Measurements from ENCODE around the gene HNRNPAB.

The HNRNPAB gene

DNA sequence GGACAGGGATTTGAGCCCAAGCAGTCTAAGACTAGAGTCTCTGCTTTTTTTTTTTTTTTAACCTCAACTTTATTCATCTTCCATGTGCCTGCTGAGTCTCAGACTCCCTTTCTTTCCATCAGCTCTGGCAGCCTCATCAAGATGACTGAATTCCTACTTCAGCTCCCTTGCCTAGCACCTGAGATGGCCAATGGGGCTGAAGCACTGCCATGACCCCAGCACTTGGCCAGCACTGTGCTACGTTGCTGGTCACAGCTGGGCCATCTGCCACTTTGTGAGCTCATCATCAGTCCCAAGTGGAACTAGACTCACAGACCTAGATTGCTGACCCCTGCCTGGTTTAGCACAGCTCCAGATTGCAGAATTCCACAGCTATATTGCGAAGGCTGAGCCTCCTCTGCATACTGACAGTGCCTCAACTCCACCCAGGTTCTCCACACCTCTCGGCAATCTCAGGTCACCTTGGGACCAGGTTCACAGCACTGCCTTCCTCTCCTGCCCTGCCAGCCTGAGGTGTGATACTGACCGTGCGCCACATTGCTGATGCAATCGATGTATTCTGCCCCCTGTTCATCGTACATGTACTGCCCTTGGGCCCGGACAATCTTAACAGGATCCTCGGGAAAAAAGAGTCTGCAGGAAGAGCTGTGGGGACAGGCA lies 26.7 kb downstream of the HNRNPAB start:
- Histone ChIP-seq H2BK120ac (ENCODE audit: low read depth, low read length) (no peak overlapping the region), H3K4me3 (ENCODE audit: low read length) (no peak overlapping the region), H3K27ac (ENCODE audit: low read depth, low read length) (no peak overlapping the region), H2BK15ac (replicated peaks; ENCODE audit: low read depth) (no peak overlapping the region), H3K79me2 (ENCODE audit: control insufficient read depth, insufficient read depth, low read length) (peaks cover 13% of the 10 kb centered on the region), H3K9ac (ENCODE audit: low read length) (peak overlapping the region; percentile 99), H3K36me3 (ENCODE audit: control insufficient read depth, insufficient read depth, low read length) (peaks cover 17% of the 10 kb centered on the region), H3K56ac (ENCODE audit: low read length) (peak overlapping the region; percentile 96), H3K23ac (ENCODE audit: low read length) (no peak overlapping the region), H2BK5ac (ENCODE audit: low read length) (no peak overlapping the region), H3K4me2 (ENCODE audit: low read length) (peak overlapping the region; percentile 81), H3K18ac (ENCODE audit: low read length) (no peak overlapping the region), H4K8ac (ENCODE audit: low read depth, low read length) (no peak overlapping the region), H3K4ac (ENCODE audit: low read depth, low read length) (no peak overlapping the region), H3K27me3 (ENCODE audit: insufficient read depth, low read length, poor library complexity) (no peaks in the 10 kb centered on the region), H3K4me1 (ENCODE audit: control insufficient read depth, low read depth, low read length) (peaks cover 2% of the 10 kb centered on the region), H3K79me1 (ENCODE audit: low read length) (peaks cover 17% of the 10 kb centered on the region), H2AK5ac (ENCODE audit: low read length) (no peak overlapping the region), H4K5ac (ENCODE audit: low read length) (no peak overlapping the region)
- DNase-seq: no peak
- WGBS (ENCODE audit: extremely low coverage, insufficient coverage, low lambda C conversion rate): no CpG with 5 or more reads among the region's 9 CpGs

DNA sequence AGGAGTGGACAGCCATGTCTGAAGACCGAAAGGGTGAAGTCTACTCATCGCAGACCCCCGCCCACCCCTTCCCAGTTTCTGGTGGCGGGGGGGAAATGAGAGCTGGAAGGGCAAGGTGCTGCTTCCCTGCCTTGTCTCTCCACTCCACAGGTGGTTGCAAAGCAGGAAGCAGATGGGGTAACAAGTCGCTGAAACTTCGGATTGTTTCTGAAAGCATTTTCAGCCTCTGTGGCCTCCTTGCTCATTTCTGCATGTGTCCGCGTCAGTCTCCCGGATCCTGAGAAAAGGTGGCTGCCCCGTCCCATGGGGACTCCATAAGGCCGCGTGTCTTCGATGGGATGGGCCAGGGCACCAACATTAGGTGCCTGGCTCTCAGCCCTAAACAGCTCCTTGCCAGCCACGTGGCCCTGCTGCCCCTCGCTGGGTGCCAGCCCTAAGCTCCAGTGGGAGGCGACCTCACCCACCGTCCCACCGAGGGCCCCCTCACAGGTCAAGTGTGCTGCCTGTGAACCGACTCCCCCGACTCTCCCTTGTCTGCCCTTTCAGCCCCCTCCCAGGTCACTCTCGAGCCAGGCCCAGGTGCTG lies 27.3 kb downstream of the HNRNPAB start:
- Histone ChIP-seq H3K4me1 (ENCODE audit: control insufficient read depth, low read depth, low read length) (peaks cover 2% of the 10 kb centered on the region), H3K18ac (ENCODE audit: low read length) (peak overlapping the region; percentile 91), H3K79me2 (ENCODE audit: control insufficient read depth, insufficient read depth, low read length) (peaks cover 13% of the 10 kb centered on the region), H3K4me2 (ENCODE audit: low read length) (peak overlapping the region; percentile 81), H3K36me3 (ENCODE audit: control insufficient read depth, insufficient read depth, low read length) (peaks cover 17% of the 10 kb centered on the region), H2AK5ac (ENCODE audit: low read length) (no peak overlapping the region), H3K4me3 (ENCODE audit: low read length) (peak overlapping the region; percentile 88), H3K27ac (ENCODE audit: low read depth, low read length) (no peak overlapping the region), H4K8ac (ENCODE audit: low read depth, low read length) (no peak overlapping the region), H3K79me1 (ENCODE audit: low read length) (peaks cover 17% of the 10 kb centered on the region), H3K56ac (ENCODE audit: low read length) (peak overlapping the region; percentile 96), H3K23ac (ENCODE audit: low read length) (peak overlapping the region; percentile 97), H3K4ac (ENCODE audit: low read depth, low read length) (peak overlapping the region; percentile 95), H2BK15ac (replicated peaks; ENCODE audit: low read depth) (no peak overlapping the region), H2BK120ac (ENCODE audit: low read depth, low read length) (no peak overlapping the region), H2BK5ac (ENCODE audit: low read length) (no peak overlapping the region), H4K5ac (ENCODE audit: low read length) (no peak overlapping the region), H3K27me3 (ENCODE audit: insufficient read depth, low read length, poor library complexity) (no peaks in the 10 kb centered on the region), H3K9ac (ENCODE audit: low read length) (peak overlapping the region; percentile 99)
- DNase-seq: no peak
- WGBS (ENCODE audit: extremely low coverage, insufficient coverage, low lambda C conversion rate): no CpG with 5 or more reads among the region's 21 CpGs

DNA sequence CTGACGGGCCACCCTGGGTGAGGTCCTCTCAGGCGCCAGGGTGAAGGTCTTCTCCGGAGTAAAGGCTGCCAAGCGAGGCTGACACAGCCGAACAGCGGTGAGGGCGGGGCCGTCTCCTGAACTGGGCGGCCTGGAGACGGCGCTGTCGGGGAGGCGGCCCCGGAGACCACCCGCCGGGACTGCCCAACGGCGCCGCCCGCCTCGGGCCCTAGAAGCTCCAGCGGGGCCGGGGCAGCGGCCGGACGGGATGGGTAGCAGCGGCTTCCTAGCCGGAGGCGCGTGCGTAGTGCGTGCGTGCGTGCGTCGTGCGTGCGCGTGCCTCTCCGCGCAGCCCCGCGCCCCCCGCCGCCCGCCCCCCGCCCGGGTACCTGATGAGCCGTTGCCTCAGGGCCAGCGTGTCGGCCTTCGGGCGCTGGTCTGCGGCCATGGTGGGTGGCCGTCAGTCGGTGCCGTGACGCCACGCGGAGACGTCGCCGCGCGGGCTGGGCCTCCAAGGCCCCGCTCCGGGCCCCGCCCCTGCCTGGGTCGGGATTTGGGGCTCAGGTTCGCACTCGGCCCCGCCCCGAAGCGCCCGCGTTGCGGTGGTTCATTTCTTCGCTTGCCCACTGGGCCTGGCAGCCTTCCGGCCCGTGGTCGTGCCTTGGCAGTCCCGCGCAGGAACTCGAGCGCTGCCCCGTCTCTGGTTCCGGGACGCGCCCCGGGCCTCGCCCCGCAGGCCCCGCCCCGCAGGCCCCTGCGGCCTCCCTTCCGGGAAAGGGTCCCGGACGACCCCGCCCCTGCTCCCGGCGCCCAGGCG lies 28.0 kb downstream of the HNRNPAB start, which contains the start of gene PHYKPL:
Gene PHYKPL (minus strand): TSS at position 679 of the 796 bp plus-strand sequence. CDS start 252 bp downstream, at position 427.
- Histone ChIP-seq H3K4me2 (ENCODE audit: low read length) (peak within 1 kb of the TSS; percentile 81), H3K79me1 (ENCODE audit: low read length) (peaks cover 17% of the 10 kb centered on the region), H3K4me3 (ENCODE audit: low read length) (peak within 1 kb of the TSS; percentile 88), H3K27ac (ENCODE audit: low read depth, low read length) (peak within 1 kb of the TSS; percentile 34), H2BK15ac (replicated peaks; ENCODE audit: low read depth) (no peak within 1 kb of the TSS), H3K9ac (ENCODE audit: low read length) (peak within 1 kb of the TSS; percentile 99), H3K18ac (ENCODE audit: low read length) (peak within 1 kb of the TSS; percentile 91), H3K4me1 (ENCODE audit: control insufficient read depth, low read depth, low read length) (peaks cover 2% of the 10 kb centered on the region), H3K27me3 (ENCODE audit: insufficient read depth, low read length, poor library complexity) (no peaks in the 10 kb centered on the region), H3K56ac (ENCODE audit: low read length) (peak within 1 kb of the TSS; percentile 96), H4K8ac (ENCODE audit: low read depth, low read length) (no peak within 1 kb of the TSS), H3K4ac (ENCODE audit: low read depth, low read length) (peak within 1 kb of the TSS; percentile 95), H3K36me3 (ENCODE audit: control insufficient read depth, insufficient read depth, low read length) (peaks cover 16% of the 10 kb centered on the region), H2AK5ac (ENCODE audit: low read length) (peak within 1 kb of the TSS; percentile 32), H4K5ac (ENCODE audit: low read length) (peak within 1 kb of the TSS; percentile 85), H3K23ac (ENCODE audit: low read length) (peak within 1 kb of the TSS; percentile 97), H2BK120ac (ENCODE audit: low read depth, low read length) (peak within 1 kb of the TSS; percentile 17), H2BK5ac (ENCODE audit: low read length) (peak within 1 kb of the TSS; percentile 20), H3K79me2 (ENCODE audit: control insufficient read depth, insufficient read depth, low read length) (peaks cover 13% of the 10 kb centered on the region)
- DNase-seq: peak; percentile 72
- WGBS (ENCODE audit: extremely low coverage, insufficient coverage, low lambda C conversion rate): no CpG with 5 or more reads among the region's 102 CpGs

DNA sequence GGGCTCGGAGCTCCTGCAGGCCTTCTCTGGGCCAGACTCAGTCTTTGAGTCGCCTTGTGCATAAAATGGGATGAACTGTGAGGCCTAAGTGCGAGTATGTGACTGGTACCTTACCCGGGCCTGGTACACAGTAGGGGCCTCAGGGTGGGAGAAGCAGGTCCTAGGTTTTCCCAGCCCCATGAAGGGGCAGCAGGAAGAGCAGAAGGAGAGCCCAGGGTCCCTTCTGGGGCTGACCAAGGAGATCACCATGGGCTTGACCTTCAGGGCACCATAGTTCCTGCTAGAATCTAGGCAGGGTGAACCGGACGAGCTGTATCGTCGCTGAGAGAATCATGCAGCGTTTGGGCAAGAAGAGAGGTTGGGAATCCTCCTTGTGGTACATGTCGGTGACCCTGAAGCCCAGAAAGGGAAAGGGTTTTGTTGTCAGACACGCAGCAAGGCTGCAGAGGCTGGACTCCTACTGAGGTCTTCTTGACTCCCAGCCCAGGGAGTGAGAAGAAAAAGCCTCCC lies 28.6 kb downstream of the HNRNPAB start:
- Histone ChIP-seq H2BK15ac (replicated peaks; ENCODE audit: low read depth) (no peak overlapping the region), H3K18ac (ENCODE audit: low read length) (peak overlapping the region; percentile 10), H3K4me3 (ENCODE audit: low read length) (no peak overlapping the region), H3K79me1 (ENCODE audit: low read length) (peaks cover 17% of the 10 kb centered on the region), H3K4me1 (ENCODE audit: control insufficient read depth, low read depth, low read length) (peaks cover 2% of the 10 kb centered on the region), H4K5ac (ENCODE audit: low read length) (peak overlapping the region; percentile 85), H2AK5ac (ENCODE audit: low read length) (peak overlapping the region; percentile 32), H3K56ac (ENCODE audit: low read length) (peak overlapping the region; percentile 82), H3K9ac (ENCODE audit: low read length) (peak overlapping the region; percentile 70), H3K27ac (ENCODE audit: low read depth, low read length) (no peak overlapping the region), H2BK5ac (ENCODE audit: low read length) (peak overlapping the region; percentile 2), H3K36me3 (ENCODE audit: control insufficient read depth, insufficient read depth, low read length) (peaks cover 10% of the 10 kb centered on the region), H3K23ac (ENCODE audit: low read length) (no peak overlapping the region), H2BK120ac (ENCODE audit: low read depth, low read length) (no peak overlapping the region), H3K4me2 (ENCODE audit: low read length) (peak overlapping the region; percentile 35), H3K4ac (ENCODE audit: low read depth, low read length) (no peak overlapping the region), H3K79me2 (ENCODE audit: control insufficient read depth, insufficient read depth, low read length) (peaks cover 13% of the 10 kb centered on the region), H4K8ac (ENCODE audit: low read depth, low read length) (no peak overlapping the region), H3K27me3 (ENCODE audit: insufficient read depth, low read length, poor library complexity) (no peaks in the 10 kb centered on the region)
- no CpG with 5 or more reads among the region's 11 CpGs for WGBS (ENCODE audit: extremely low coverage, insufficient coverage, low lambda C conversion rate)
- no peak for DNase-seq

DNA sequence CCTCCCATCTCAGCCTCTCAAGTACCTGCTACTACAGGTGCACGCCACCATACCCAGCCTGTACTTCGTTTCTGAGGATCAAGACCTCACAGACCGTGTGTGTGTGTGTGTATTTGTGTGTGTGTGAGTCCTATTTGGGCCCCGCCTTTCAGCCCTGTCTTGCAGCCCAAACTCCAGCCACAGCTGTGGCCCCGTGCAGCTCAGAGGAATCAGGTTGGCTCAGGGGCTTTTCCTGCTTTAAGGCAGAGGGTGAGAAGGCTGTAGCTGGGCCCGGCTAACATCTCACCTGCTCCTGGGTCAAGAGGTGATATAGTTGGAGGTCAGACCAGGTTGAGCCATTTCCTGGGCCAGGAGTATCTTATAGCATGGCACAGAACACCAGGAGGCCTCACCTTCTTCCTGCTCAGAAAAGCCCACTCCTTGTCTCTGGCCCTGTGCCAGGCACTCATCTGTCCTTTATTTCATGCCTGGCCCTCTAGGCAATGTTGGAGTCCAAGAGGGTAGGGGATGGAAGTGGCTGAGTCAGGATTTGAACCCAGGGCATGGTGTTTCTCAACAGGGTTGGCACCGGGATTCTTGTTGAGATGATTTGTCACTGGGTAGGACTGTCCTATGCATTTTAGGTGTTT lies 29.9 kb downstream of the HNRNPAB start:
- Histone ChIP-seq H2AK5ac (ENCODE audit: low read length) (no peak overlapping the region), H3K4ac (ENCODE audit: low read depth, low read length) (no peak overlapping the region), H3K9ac (ENCODE audit: low read length) (no peak overlapping the region), H4K8ac (ENCODE audit: low read depth, low read length) (no peak overlapping the region), H3K4me2 (ENCODE audit: low read length) (no peak overlapping the region), H2BK5ac (ENCODE audit: low read length) (no peak overlapping the region), H3K79me1 (ENCODE audit: low read length) (peaks cover 17% of the 10 kb centered on the region), H3K27ac (ENCODE audit: low read depth, low read length) (no peak overlapping the region), H3K23ac (ENCODE audit: low read length) (no peak overlapping the region), H3K36me3 (ENCODE audit: control insufficient read depth, insufficient read depth, low read length) (peaks cover 1% of the 10 kb centered on the region), H2BK120ac (ENCODE audit: low read depth, low read length) (no peak overlapping the region), H3K79me2 (ENCODE audit: control insufficient read depth, insufficient read depth, low read length) (peaks cover 13% of the 10 kb centered on the region), H3K18ac (ENCODE audit: low read length) (no peak overlapping the region), H3K4me1 (ENCODE audit: control insufficient read depth, low read depth, low read length) (peaks cover 2% of the 10 kb centered on the region), H3K56ac (ENCODE audit: low read length) (no peak overlapping the region), H2BK15ac (replicated peaks; ENCODE audit: low read depth) (no peak overlapping the region), H4K5ac (ENCODE audit: low read length) (no peak overlapping the region), H3K27me3 (ENCODE audit: insufficient read depth, low read length, poor library complexity) (no peaks in the 10 kb centered on the region), H3K4me3 (ENCODE audit: low read length) (no peak overlapping the region)
- no peak for DNase-seq
- WGBS (ENCODE audit: extremely low coverage, insufficient coverage, low lambda C conversion rate): no CpG with 5 or more reads among the region's 7 CpGs

Data from mesendoderm (in vitro differentiated cells).